ENCODE data around the gene CCDC32.

The CCDC32 gene

GRCh38 chr15:40567111-40567510 is 2.3 kb upstream of the CCDC32 start:
- in situ Hi-C loops (cut with HindIII; ENCODE audit: low sequenced_read_pairs), result no loop called here

- in situ Hi-C loops (cut with HindIII; ENCODE audit: low sequenced_read_pairs), result no loop called here
These were observed 744 bp upstream of the CCDC32 start for GRCh38 chr15:40565333-40566238.

DNA sequence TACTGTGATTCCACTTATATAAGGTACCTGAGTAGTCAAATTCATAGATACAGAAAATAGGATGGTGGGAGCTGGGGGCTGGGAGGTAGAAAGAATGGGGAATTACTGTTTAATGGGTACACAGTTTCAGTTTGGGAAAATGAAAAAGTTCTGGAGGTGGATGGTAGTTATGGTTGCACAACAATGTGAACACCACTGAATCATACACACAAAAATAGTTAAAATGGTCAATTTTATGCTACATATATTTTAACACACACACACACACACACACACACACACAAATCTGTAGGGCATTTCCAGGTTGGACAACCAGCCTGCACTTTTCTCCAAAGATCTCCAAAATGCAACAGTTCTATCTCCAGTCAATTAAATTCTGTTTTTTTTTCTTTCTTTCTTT is 1.4 kb downstream of the CCDC32 start:
- in situ Hi-C loops (cut with HindIII; ENCODE audit: low sequenced_read_pairs), result no loop called here

GRCh38 chr15:40562691-40563090 is 2.2 kb downstream of the CCDC32 start:
- in situ Hi-C loops (cut with HindIII; ENCODE audit: low sequenced_read_pairs), result no loop called here

DNA sequence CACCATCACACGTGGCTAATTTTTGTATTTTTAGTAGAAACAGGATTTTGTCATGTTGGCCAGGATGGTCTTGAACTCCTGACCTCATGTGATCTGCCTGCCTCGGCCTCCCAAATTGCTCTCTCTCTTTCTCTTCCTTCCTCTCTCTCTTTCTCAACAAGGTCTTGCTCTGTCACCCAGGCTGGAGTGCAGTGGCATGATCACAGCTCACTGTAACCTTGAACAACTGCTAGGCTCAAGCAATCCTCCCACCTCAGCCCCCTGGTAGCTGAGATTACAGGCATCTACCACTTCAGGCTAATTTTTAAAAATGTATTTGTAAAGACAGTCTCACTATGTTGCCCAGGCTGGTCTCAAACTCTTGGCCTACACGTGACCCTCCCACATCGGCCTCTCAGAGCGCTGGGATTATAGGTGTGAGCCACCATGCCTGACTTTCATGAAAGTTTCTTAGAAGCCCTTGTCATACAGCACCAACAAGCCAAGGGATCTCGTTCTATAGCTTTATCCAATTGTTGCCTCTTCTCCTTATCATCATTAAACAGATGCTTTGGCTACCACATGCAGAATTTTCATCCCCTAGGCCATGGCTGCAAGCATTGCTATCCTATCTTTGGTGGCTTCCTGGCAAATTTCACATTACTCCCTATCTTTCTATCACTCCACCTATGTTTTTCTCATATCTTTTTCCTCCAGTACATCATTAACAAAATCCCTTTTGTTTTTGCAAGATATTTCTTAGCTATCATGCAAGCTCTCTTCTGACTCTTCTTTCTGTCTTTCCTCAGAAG is 5.7 kb downstream of the CCDC32 start:
- in situ Hi-C loops (cut with HindIII; ENCODE audit: low sequenced_read_pairs), result no loop called here

DNA sequence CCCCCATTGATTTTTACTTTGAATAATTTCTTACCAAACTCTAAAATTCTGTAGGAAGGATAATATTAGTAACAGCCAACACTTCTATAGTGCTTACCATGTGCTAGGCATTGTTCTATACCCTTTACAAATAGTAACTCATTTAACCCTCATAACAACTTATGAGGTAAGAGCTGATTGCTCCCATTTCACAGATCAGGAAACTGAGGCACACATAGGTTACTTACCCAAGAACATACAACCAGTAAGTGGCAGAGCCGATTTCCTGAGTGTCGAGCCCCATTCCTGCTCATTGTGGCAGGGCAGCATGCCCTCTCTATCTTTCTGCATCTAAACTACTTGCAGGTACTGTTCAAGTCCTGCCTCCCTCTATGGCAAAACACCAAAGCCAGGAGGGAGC is 9.0 kb downstream of the CCDC32 start:
- in situ Hi-C loops (cut with HindIII; ENCODE audit: low sequenced_read_pairs), result no loop called here

- in situ Hi-C loops (cut with HindIII; ENCODE audit: low sequenced_read_pairs), result no loop called here
These were observed 10.7 kb downstream of the CCDC32 start for GRCh38 chr15:40554161-40554525.

GRCh38 chr15:40550341-40551037 is 14.4 kb downstream of the CCDC32 start:
- in situ Hi-C loops (cut with HindIII; ENCODE audit: low sequenced_read_pairs), result no loop called here

DNA sequence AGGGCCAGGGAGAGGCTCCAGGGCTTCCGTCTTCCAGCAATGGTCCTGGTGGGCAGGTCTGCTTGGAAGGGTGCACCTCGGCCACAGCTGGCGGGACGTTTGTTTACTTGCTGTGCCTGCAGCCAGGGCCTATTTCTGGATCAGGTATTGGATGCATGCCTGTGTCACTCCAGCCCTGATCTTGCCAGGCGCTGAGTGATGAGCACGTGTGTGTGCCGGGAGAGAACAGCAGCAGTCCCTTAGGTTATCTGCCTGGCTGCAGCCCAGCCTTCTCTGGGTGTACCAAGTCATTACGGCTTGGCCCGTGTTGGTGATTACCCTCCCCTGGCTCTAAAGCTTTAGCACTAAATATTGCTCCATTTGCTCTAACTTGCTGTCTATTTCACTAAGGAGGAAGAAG is 14.9 kb downstream of the CCDC32 start:
- in situ Hi-C loops (cut with HindIII; ENCODE audit: low sequenced_read_pairs), result no loop called here

GRCh38 chr15:40548610-40549009 is 16.2 kb downstream of the CCDC32 start:
- in situ Hi-C loops (cut with HindIII; ENCODE audit: low sequenced_read_pairs), result no loop called here

- in situ Hi-C loops (cut with HindIII; ENCODE audit: low sequenced_read_pairs), result no loop called here
These were observed 19.4 kb downstream of the CCDC32 start for GRCh38 chr15:40545457-40545856.

DNA sequence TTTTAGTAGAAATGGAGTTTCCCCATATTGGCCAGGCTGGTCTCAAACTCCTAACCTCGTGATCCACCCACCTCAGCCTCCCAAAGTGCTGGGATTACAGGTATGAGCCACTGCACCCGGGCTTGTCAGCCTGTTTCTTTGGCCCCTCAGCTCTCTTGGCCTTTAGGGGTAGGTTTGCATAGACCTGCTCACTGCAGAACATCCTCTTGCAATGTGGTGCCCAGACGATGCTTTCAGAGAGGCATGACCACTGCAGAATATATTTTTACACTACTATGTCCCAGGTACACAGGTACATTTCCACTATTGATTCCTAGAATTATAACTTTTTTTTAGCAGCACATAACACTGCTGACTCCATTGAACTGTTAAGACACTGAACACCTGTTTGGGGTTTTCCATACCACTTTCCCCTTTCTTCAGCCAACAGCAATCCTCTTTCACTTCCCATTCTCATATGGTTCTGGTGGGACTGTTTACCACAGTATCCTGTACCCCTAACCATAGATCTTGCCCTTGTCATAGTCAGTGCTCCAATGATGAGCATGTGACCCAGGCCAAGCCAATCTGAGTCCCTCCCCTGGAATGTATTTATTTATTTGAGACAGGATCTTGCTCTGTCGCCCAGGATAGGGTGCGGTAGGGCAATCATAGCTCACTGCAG is 21.1 kb downstream of the CCDC32 start:
- in situ Hi-C loops (cut with HindIII; ENCODE audit: low sequenced_read_pairs), result no loop called here

- in situ Hi-C loops (cut with HindIII; ENCODE audit: low sequenced_read_pairs), result no loop called here
These were observed 21.8 kb downstream of the CCDC32 start for GRCh38 chr15:40543082-40543481.

DNA sequence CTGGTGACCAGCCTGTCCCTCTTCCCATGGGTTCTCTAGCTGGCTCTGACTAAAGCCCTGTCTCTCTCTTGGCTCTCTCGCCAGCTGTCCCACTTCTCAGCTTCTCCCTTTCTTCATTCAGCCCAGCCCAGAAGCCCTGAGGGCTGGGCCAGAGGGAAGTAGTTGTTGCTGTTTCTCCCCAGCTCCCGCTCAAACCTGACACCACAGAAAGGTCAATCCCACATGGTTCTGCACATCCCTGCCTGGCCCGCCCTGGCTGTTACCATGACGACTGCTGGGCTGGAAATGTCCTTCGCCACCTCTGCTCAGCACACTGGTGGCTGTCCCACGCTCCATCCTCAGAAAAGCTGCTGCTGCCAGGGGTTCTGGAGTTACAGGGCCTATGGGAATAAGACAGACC is 25.9 kb downstream of the CCDC32 start:
- in situ Hi-C loops (cut with HindIII; ENCODE audit: low sequenced_read_pairs), result no loop called here

- in situ Hi-C loops (cut with HindIII; ENCODE audit: low sequenced_read_pairs), result no loop called here
These were observed 28.3 kb downstream of the CCDC32 start for GRCh38 chr15:40536501-40536900.

DNA sequence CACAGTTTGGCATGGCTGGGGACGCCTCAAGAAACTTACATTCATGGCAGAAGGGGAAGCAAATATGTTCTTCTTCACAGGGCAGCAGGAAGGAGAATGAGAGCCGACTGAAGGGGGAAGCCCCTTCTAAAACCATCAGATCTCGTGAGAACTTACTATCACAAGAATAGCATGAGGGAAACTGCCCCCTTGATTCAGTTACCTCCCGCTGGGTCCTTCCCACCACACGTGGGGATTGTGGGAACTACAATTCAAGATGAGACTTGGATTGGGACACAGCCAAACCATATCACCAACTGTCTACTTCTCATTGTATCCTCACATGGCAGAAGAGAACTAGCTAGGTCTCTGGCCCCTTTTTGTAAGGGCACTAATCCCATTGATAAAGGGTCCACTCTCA is 30.5 kb downstream of the CCDC32 start:
- in situ Hi-C loops (cut with HindIII; ENCODE audit: low sequenced_read_pairs), result no loop called here

- in situ Hi-C loops (cut with HindIII; ENCODE audit: low sequenced_read_pairs), result no loop called here
These were observed 31.0 kb downstream of the CCDC32 start for GRCh38 chr15:40533763-40534364.

- in situ Hi-C loops (cut with HindIII; ENCODE audit: low sequenced_read_pairs), result no loop called here
These were observed 36.0 kb downstream of the CCDC32 start for GRCh38 chr15:40528801-40529200.

DNA sequence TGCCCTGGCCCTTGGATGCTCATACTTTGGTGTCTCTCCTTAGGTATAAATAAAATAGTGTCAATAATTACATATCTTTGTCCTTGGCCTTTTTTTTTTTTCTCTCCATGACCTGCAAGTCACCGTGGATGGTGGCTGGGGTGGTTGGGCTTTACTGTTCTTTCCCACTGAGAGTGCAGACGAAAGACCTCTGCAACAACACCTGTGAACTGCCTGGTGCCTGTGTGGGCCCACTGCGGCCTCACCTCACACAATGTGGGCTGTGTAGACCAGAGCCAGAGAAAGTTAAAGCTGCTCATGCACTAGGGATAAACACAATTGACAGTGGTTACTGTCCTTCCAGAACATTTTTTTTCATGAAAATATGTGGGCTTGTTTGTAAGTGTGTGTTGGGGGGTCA is 39.0 kb downstream of the CCDC32 start:
- in situ Hi-C loops (cut with HindIII; ENCODE audit: low sequenced_read_pairs), result no loop called here

- in situ Hi-C loops (cut with HindIII; ENCODE audit: low sequenced_read_pairs), result no loop called here
These were observed 41.2 kb downstream of the CCDC32 start for GRCh38 chr15:40523611-40524010.

GRCh38 chr15:40516322-40516721 is 48.5 kb downstream of the CCDC32 start:
- in situ Hi-C loops (cut with HindIII; ENCODE audit: low sequenced_read_pairs), result no loop called here
